PC-3 (cell line): ENCODE data around the gene FBXO34. TPM values are rescaled to one million over a fixed set of nuclear protein-coding genes. Genes with fewer than 3 reads are reported as not detected.

Experiments used
- ATAC-seq: fragments of 200-7000 bp; cut with Tn5 transposase; 2 replicates; pipeline ENCODE4 v1.9.1; 2020; ENCODE audit warnings: mild to moderate bottlenecking, moderate library complexity
- BruUV-seq: library from RNA; stranded (reverse); fragments of 400-500 nt; replicated peaks from 2 replicates; lab custom pipeline; 2021; lab: Mats Ljungman, UMichigan
- CTCF ChIA-PET: fragments of 300-600 bp; sonication (Branson Sonifier 250); formaldehyde crosslinking; loops from one replicate; lab custom pipeline; 2022; ENCODE audit warnings: antibody characterized with exemption; lab: Charles Lee
- POLR2A ChIA-PET: fragments of 300-600 bp; sonication (Branson Sonifier 250); formaldehyde crosslinking; loops from one replicate; lab custom pipeline; 2022; ENCODE audit warnings: antibody characterized with exemption; ENCODE audit not compliant: unreplicated experiment; lab: Charles Lee
- DNase-seq: peaks from one replicate; pipeline ENCODE4 v3.0.0-alpha.2; 2015
- H2AFZ ChIP-seq: fragments of 300-600 bp; sonication (generic); 2 replicates; pipeline ENCODE4 v1.6.0; 2016; ENCODE audit warnings: antibody characterized with exemption, low read length
- H3F3A ChIP-seq: fragments of 300-600 bp; sonication (generic); one replicate; pipeline ENCODE4 v1.6.0; 2017; ENCODE audit warnings: antibody characterized with exemption, low read length, control low read depth, mild to moderate bottlenecking; ENCODE audit not compliant: unreplicated experiment
- H3K27ac ChIP-seq: fragments of 300-600 bp; sonication (generic); 2 replicates; pipeline ENCODE4 v1.5.1; 2016; ENCODE audit warnings: mild to moderate bottlenecking, low read length
- H3K27me3 ChIP-seq: fragments of 300-600 bp; sonication (generic); 2 replicates; pipeline ENCODE4 v1.6.1; 2016; ENCODE audit warnings: low read length, mixed read lengths
- H3K36me3 ChIP-seq: fragments of 300-600 bp; sonication (generic); 2 replicates; pipeline ENCODE4 v1.6.1; 2016; ENCODE audit warnings: low read depth, mixed run types, low read length, mixed read lengths
- H3K4me1 ChIP-seq: fragments of 300-600 bp; sonication (generic); 2 replicates; pipeline ENCODE4 v1.5.1; 2016; ENCODE audit warnings: low read length; ENCODE audit not compliant: insufficient read depth
- H3K4me2 ChIP-seq: fragments of 300-600 bp; sonication (generic); 2 replicates; pipeline ENCODE4 v1.6.0; 2016; ENCODE audit warnings: low read length
- H3K4me3 ChIP-seq: fragments of 300-600 bp; sonication (generic); 2 replicates; pipeline ENCODE4 v1.5.1; 2016; ENCODE audit warnings: mild to moderate bottlenecking, low read length, mixed read lengths
- H3K79me2 ChIP-seq: fragments of 300-600 bp; sonication (generic); 2 replicates; pipeline ENCODE4 v1.6.1; 2017; ENCODE audit warnings: low read length, mixed read lengths
- H3K9ac ChIP-seq: fragments of 300-600 bp; sonication (generic); 2 replicates; pipeline ENCODE4 v1.6.0; 2016; ENCODE audit warnings: mild to moderate bottlenecking, low read length
- H3K9me2 ChIP-seq: fragments of 300-600 bp; sonication (generic); replicated peaks from 2 replicates; pipeline ENCODE4 v1.6.1; 2016; ENCODE audit warnings: mixed run types, low read length, mixed read lengths
- H3K9me3 ChIP-seq: fragments of 300-600 bp; sonication (generic); 2 replicates; pipeline ENCODE4 v1.6.1; 2016; ENCODE audit warnings: low read length, mixed read lengths
- H4K20me1 ChIP-seq: fragments of 300-600 bp; sonication (generic); 2 replicates; pipeline ENCODE4 v1.6.1; 2016; ENCODE audit warnings: low read length, mixed read lengths
- EZH2 ChIP-seq: fragments of 300-600 bp; sonication (generic); IDR thresholded peaks from one replicate; pipeline ENCODE4 v1.6.1; 2017; ENCODE audit warnings: antibody characterized with exemption, mild to moderate bottlenecking, low read length; ENCODE audit not compliant: unreplicated experiment
- EZH2phosphoT487 ChIP-seq: fragments of 300-600 bp; sonication (generic); IDR thresholded peaks from 2 replicates; pipeline ENCODE4 v1.6.1; 2018; ENCODE audit warnings: mild to moderate bottlenecking, antibody characterized with exemption, low read length, borderline replicate concordance
- intact Hi-C: fragments of 100-400 bp; cut with micrococcal nuclease; formaldehyde crosslinking; loops from 2 replicates; pipeline ENCODE4 v1.9.0; 2023
- total RNA-seq: library from RNA; depleted of rRNA; stranded (reverse); fragments of >200 nt; gene quantifications from 2 replicates; pipeline ENCODE4 v1.2.3, GENCODE V29; 2014
- TF ChIP-seq, protein P1 (sequence below): fragments of 300-600 bp; sonication (generic); conservative IDR thresholded peaks from 2 replicates; pipeline ENCODE4 v1.5.1; 2017; ENCODE audit warnings: antibody characterized with exemption, low read depth, mild to moderate bottlenecking, low read length

Gene FBXO34
- total RNA-seq, 1 experiment from 2014 or later: 35.9 TPM

DNA sequence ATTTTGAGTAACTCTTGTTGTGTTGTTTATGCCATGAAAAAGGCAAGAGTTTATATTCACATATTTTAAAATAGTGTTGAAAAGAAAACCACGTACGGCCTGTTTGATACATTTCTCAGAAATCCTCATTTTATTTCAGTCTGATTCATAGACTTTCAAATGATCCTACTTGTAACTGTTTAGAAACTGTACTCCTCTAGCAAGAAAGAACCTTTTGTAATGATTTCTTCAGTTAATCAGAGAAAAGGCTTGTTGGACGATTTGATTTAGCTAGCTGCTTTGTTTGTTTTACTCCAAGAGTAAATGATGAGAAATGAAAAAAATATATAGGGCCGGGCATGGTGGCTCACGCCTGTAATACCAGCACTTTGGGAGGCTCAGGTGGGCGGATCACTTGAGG lies 17.2 kb downstream of the FBXO34 start:
- no peak overlapping the region for H3K9ac ChIP-seq
- no peaks in the 10 kb centered on the region for H3K27me3 ChIP-seq
- intact Hi-C loops: no loop called here
- H3K4me2 ChIP-seq: no peak overlapping the region
- no peak overlapping the region for H2AFZ ChIP-seq
- no peaks in the 10 kb centered on the region for H3K9me3 ChIP-seq
- DNase-seq (peak; percentile 44), ATAC-seq (peak; percentile 72)
- POLR2A ChIA-PET: no interaction called here
- H3K4me3 ChIP-seq: no peak overlapping the region
- H4K20me1 ChIP-seq: 0 out of 2 replicates have a peak, but pooled peaks cover 25% of the 10 kb centered on the region
- BruUV-seq: no TSS peak
- TF ChIP-seq, protein P1, sequence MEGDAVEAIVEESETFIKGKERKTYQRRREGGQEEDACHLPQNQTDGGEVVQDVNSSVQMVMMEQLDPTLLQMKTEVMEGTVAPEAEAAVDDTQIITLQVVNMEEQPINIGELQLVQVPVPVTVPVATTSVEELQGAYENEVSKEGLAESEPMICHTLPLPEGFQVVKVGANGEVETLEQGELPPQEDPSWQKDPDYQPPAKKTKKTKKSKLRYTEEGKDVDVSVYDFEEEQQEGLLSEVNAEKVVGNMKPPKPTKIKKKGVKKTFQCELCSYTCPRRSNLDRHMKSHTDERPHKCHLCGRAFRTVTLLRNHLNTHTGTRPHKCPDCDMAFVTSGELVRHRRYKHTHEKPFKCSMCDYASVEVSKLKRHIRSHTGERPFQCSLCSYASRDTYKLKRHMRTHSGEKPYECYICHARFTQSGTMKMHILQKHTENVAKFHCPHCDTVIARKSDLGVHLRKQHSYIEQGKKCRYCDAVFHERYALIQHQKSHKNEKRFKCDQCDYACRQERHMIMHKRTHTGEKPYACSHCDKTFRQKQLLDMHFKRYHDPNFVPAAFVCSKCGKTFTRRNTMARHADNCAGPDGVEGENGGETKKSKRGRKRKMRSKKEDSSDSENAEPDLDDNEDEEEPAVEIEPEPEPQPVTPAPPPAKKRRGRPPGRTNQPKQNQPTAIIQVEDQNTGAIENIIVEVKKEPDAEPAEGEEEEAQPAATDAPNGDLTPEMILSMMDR: no peak
- no peak for TF ChIP-seq EZH2phosphoT487
- no peak for TF ChIP-seq EZH2
- peaks cover 88% of the 10 kb centered on the region for H3K79me2 ChIP-seq
- no peak overlapping the region for H3K27ac ChIP-seq
- no peaks in the 10 kb centered on the region for H3K9me2 ChIP-seq
- H3F3A ChIP-seq: no peaks in the 10 kb centered on the region
- CTCF ChIA-PET: no interaction called here
- no peaks in the 10 kb centered on the region for H3K36me3 ChIP-seq
- no peaks in the 10 kb centered on the region for H3K4me1 ChIP-seq

DNA sequence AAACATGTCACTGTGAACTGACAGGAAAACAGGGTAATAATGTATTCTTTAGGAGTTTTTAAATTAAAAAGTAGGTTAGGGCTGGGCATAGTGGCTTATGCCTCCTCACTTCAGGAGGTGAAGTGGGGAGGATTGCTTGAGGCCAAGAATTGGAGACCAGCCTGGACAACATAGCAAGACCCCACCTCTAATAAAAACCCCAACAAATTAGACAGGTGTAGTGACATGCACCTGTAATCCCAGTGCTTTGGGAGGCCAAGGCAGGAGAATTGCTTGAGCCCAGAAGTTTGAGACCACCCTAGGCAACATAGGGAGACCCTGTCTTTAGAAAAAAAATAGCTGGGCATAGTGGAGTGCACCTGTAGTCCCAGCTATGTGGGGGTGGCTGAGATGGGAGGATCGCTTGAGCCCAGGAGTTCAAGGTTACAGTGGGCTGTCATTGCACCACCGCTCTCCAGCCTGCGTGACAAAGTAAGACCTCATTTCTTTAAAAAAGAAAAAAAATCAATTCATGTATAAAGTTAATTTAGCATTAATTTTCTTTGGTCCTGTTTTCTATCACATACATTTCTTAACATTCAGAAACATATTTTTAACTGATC lies 20.4 kb downstream of the FBXO34 start:
- ChIA-PET CTCF (no interaction called here), POLR2A (no interaction called here)
- Histone ChIP-seq H3K4me1 (no peaks in the 10 kb centered on the region), H3K9ac (no peak overlapping the region), H3K79me2 (peaks cover 90% of the 10 kb centered on the region), H3F3A (no peaks in the 10 kb centered on the region), H3K9me3 (no peaks in the 10 kb centered on the region), H3K9me2 (no peaks in the 10 kb centered on the region), H3K4me3 (no peak overlapping the region), H3K27me3 (no peaks in the 10 kb centered on the region), H3K36me3 (no peaks in the 10 kb centered on the region), H3K4me2 (no peak overlapping the region), H4K20me1 (0 out of 2 replicates have a peak, but pooled peaks cover 15% of the 10 kb centered on the region), H2AFZ (no peak overlapping the region), H3K27ac (no peak overlapping the region)
- no peak for TF ChIP-seq EZH2phosphoT487
- TF ChIP-seq EZH2: no peak
- TF ChIP-seq, protein P1: no peak
- no TSS peak for BruUV-seq
- ATAC-seq (no peak), DNase-seq (no peak)
- intact Hi-C loops: no loop called here

DNA sequence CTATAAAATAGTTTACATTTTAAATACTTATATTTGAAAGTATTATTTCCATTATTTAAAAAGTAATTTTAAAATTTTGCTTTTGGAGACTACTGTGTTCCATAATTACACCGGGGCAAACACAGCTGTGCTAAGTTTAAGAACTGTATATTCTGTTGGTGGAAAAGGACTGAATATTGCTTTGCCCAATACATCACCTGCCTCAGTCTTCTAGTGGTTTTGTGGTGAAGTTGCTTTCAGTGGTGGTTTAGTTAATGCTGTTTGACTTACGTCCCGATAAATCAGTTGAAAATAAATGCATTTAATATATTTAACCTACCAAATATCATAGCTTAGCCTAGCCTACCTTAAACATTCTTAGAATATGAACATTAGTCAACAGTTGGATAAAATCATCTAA lies 23.4 kb downstream of the FBXO34 start:
- POLR2A ChIA-PET: no interaction called here
- peaks cover 84% of the 10 kb centered on the region for H3K79me2 ChIP-seq
- H3K36me3 ChIP-seq: peaks cover 4% of the 10 kb centered on the region; the same call in 1 of the 2 replicates
- no peaks in the 10 kb centered on the region for H3K9me2 ChIP-seq
- TF ChIP-seq, protein P1: no peak
- TF ChIP-seq EZH2phosphoT487 (no peak), EZH2 (no peak)
- ATAC-seq (no peak), DNase-seq (no peak)
- H3K9ac ChIP-seq: no peak overlapping the region
- H3K27ac ChIP-seq: no peak overlapping the region
- no peak overlapping the region for H3K4me2 ChIP-seq
- no peaks in the 10 kb centered on the region for H3K9me3 ChIP-seq
- intact Hi-C loops: no loop called here
- CTCF ChIA-PET: no interaction called here
- no TSS peak for BruUV-seq
- H3K4me1 ChIP-seq: peaks cover 8% of the 10 kb centered on the region; the same call in 1 of the 2 replicates
- H3K4me3 ChIP-seq: no peak overlapping the region
- no peaks in the 10 kb centered on the region for H3K27me3 ChIP-seq
- no peaks in the 10 kb centered on the region for H3F3A ChIP-seq
- no peak overlapping the region for H2AFZ ChIP-seq
- 0 out of 2 replicates have a peak, but pooled peaks cover 7% of the 10 kb centered on the region for H4K20me1 ChIP-seq
